Occipital lobe (tissue), 2 donors: ENCODE data around the gene NPTXR. TPM values are rescaled to one million over a fixed set of nuclear protein-coding genes. Genes with fewer than 3 reads are reported as not detected.

Experiments used
- DNase-seq: peaks from one replicate; lab custom pipeline; 2025; lab: John Stamatoyannopoulos, UW
- total RNA-seq: library from RNA; depleted of rRNA; stranded (reverse); fragments of >200 nt; gene quantifications from one replicate; pipeline ENCODE4 v1.2.3, GENCODE V29; 2014

NPTXR gene
- total RNA-seq, 1 donor from 2014 or later, result 11.5 TPM

- no peak for DNase-seq
These were observed 69.2 kb downstream of the NPTXR start for GRCh38 chr22:38774496-38775166.

GRCh38 chr22:38773363-38773946 lies 70.4 kb downstream of the NPTXR start:
- DNase-seq, result no peak

- no peak for DNase-seq
These were observed 71.3 kb downstream of the NPTXR start for GRCh38 chr22:38772623-38772873.

GRCh38 chr22:38770257-38770949 lies 73.4 kb downstream of the NPTXR start:
- DNase-seq, result no peak

Other genes starting within 250 kb of the NPTXR start
- 3.7 TPM for gene FAM227A, start 187.6 kb downstream of the NPTXR start, total RNA-seq
- 16.5 TPM for gene CBY1, start 187.4 kb downstream of the NPTXR start, total RNA-seq
- 54.7 TPM for gene TOMM22, start 162.1 kb downstream of the NPTXR start, total RNA-seq
- 66.1 TPM for gene JOSD1, start 143.1 kb downstream of the NPTXR start, total RNA-seq
- gene GTPBP1, start 138.1 kb downstream of the NPTXR start, total RNA-seq, result 32.1 TPM
- gene SUN2, start 88.0 kb downstream of the NPTXR start, total RNA-seq, result 78.1 TPM
- gene DNAL4, start 49.9 kb downstream of the NPTXR start, total RNA-seq, result 17.3 TPM
- 33.8 TPM for gene CBX6, start 28.2 kb upstream of the NPTXR start, total RNA-seq
- not detected for gene APOBEC3A, start 113.6 kb upstream of the NPTXR start, total RNA-seq
- not detected for gene APOBEC3B, start 138.3 kb upstream of the NPTXR start, total RNA-seq
- gene APOBEC3C, start 170.2 kb upstream of the NPTXR start, total RNA-seq, result 0.31 TPM
- 0.16 TPM for gene APOBEC3D, start 177.1 kb upstream of the NPTXR start, total RNA-seq
- 0.31 TPM for gene APOBEC3F, start 196.8 kb upstream of the NPTXR start, total RNA-seq
- 1.9 TPM for gene APOBEC3G, start 233.2 kb upstream of the NPTXR start, total RNA-seq